ENCODE results near the gene POLD1. TPM values are rescaled to one million over a fixed set of nuclear protein-coding genes. Genes with fewer than 3 reads are reported as not detected.
"Not testable (repeated sequence)": the region's sequence is repeated elsewhere in the genome, so short reads cannot be mapped to it uniquely, and the experiment has no call there.

POLD1 gene
- total RNA-seq = 151 and 160 TPM in 2 replicates
- long read RNA-seq, partial matches to known transcripts = 1 of 8 reads
- long read RNA-seq, other reads (novel, unspliced or antisense) = 3 of 8 reads

DNA sequence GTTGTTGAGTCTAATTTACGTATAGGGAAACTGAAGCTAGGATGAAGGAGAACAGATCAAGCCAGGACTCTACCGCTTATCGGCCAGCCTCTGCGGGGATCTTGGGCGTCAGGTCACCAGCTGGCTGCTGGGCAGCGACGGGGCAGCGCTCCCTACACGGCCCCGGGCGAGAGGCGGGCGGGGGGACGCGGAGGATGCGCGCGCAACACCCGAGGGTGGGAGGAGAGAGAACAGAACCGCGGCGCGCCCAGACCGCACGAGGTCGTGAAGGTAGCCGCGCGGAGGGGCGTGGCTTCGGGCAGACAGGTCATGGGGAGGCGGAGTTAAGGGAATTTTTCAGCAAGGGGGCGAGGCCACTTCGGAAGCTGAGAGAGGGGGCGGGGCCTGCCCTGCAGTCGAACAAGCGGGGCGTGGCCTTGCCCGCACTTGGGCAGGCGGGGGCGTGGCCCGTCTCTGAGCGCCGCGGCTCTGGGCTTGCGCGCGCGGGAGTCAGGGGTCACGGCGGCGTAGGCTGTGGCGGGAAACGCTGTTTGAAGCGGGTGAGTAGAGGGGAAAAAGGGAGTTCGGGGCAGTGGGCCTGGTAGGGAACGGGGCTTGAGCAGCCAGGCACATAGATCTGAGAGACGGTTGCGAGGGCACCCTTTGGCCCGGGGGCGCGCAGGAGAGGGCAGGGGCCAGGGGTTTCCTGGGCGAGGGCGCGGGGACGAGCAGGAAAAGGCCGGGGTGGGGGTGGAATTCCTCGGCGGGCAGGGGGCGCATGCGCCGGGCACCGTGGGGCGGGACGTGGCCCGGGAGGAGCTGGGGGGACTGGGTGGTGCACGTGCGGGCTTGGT lies at the start of gene POLD1:
TSS of gene POLD1 (plus strand) at position 496 of the 833 bp plus-strand sequence. CDS start 14,505 bp downstream, outside the sequence.
- no peak for TF ChIP-seq CTCF (conservative IDR thresholded peaks at IDR 0.05)
- Mint-ChIP-seq H3K9me3 (no peaks in the 10 kb centered on the region), H3K27me3 (ENCODE audit: low read depth) (peaks cover 6% of the 10 kb centered on the region), H3K4me3 (peak within 1 kb of the TSS; percentile 99), H3K36me3 (ENCODE audit: low read depth) (peaks cover 12% of the 10 kb centered on the region), H3K27ac (ENCODE audit: unreplicated experiment) (peak within 1 kb of the TSS; percentile 98), H3K4me1 (peaks cover 32% of the 10 kb centered on the region)
- peak; percentile 98 for DNase-seq (ENCODE audit: low read depth, low spot score)

- Mint-ChIP-seq H3K9me3 (peaks cover 11% of the 10 kb centered on the region), H3K27ac (ENCODE audit: unreplicated experiment) (no peak overlapping the region), H3K36me3 (ENCODE audit: low read depth) (peaks cover 6% of the 10 kb centered on the region), H3K4me3 (peak overlapping the region; percentile 80), H3K27me3 (ENCODE audit: low read depth) (peaks cover 41% of the 10 kb centered on the region), H3K4me1 (peaks cover 38% of the 10 kb centered on the region)
- DNase-seq (ENCODE audit: low read depth, low spot score) = no peak
- TF ChIP-seq CTCF (conservative IDR thresholded peaks at IDR 0.05) = no peak
These were observed 49.3 kb upstream of the POLD1 start for GRCh38 chr19:50334741-50335421.

- peaks cover 24% of the 10 kb centered on the region for H3K4me1 Mint-ChIP-seq
- not testable (repeated sequence) for H3K4me3 Mint-ChIP-seq; H3K36me3 Mint-ChIP-seq (ENCODE audit: low read depth); H3K27ac Mint-ChIP-seq (ENCODE audit: unreplicated experiment); DNase-seq (ENCODE audit: low read depth, low spot score)
- peaks cover 24% of the 10 kb centered on the region for H3K27me3 Mint-ChIP-seq (ENCODE audit: low read depth)
- H3K9me3 Mint-ChIP-seq = peaks cover 11% of the 10 kb centered on the region
These were observed 47.1 kb upstream of the POLD1 start for GRCh38 chr19:50337031-50337430.

DNA sequence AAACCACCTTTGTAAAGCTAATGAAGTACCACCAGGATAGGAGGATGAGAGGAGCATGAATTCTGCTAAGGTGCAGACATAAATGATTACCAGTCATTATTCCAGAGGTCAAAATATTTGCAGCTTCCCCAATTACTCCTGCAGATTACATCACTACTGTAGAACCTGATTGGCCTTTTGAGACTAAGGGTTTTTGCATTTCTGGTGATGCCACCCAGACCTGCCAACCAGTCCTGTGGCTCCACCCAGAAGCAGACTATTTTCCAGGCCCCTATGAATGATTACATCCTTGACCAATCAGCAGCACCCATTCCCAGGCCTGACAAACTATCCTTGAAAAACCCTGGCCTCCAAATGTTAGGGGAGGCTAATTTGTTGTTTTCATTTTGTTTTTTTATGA lies 43.8 kb upstream of the POLD1 start:
- no peak for TF ChIP-seq CTCF (conservative IDR thresholded peaks at IDR 0.05)
- H3K4me1 Mint-ChIP-seq = peaks cover 6% of the 10 kb centered on the region
- no peak overlapping the region for H3K4me3 Mint-ChIP-seq
- no peak for DNase-seq (ENCODE audit: low read depth, low spot score)
- peaks cover 10% of the 10 kb centered on the region for H3K9me3 Mint-ChIP-seq
- peaks cover 4% of the 10 kb centered on the region for H3K27me3 Mint-ChIP-seq (ENCODE audit: low read depth)
- peaks cover 15% of the 10 kb centered on the region for H3K36me3 Mint-ChIP-seq (ENCODE audit: low read depth)
- no peak overlapping the region for H3K27ac Mint-ChIP-seq (ENCODE audit: unreplicated experiment)

GRCh38 chr19:50341091-50341564 lies 43.0 kb upstream of the POLD1 start:
- no peak for DNase-seq (ENCODE audit: low read depth, low spot score)
- Mint-ChIP-seq H3K4me1 (no peaks in the 10 kb centered on the region), H3K27me3 (ENCODE audit: low read depth) (no peaks in the 10 kb centered on the region), H3K27ac (ENCODE audit: unreplicated experiment) (no peak overlapping the region), H3K36me3 (ENCODE audit: low read depth) (peaks cover 11% of the 10 kb centered on the region), H3K9me3 (peaks cover 5% of the 10 kb centered on the region), H3K4me3 (no peak overlapping the region)
- TF ChIP-seq CTCF (conservative IDR thresholded peaks at IDR 0.05) = no peak

Data from neural crest cell (in vitro differentiated cells).